ENCODE results near the gene FRZB. TPM values are rescaled to one million over a fixed set of nuclear protein-coding genes. Genes with fewer than 3 reads are reported as not detected.

The FRZB gene
- total and polyA plus RNA-seq, 2 of the 13 experiments (the other 11 are each of a cell fraction or from before 2014, with no cell fraction given) = 0.04 to 1.2 TPM

- no peak for TF ChIP-seq DBP (CRISPR knock-in tag; IDR thresholded peaks at IDR 0.05; ENCODE audit: not compliant biosample characterization)
- no peak for TF ChIP-seq BCL3 (CRISPR knock-in tag; IDR thresholded peaks at IDR 0.05)
- peak; percentile 37; the same call in 1 of the 2 replicates for TF ChIP-seq ZNF350 (CRISPR knock-in tag; IDR thresholded peaks at IDR 0.05; ENCODE audit: borderline replicate concordance, low read depth)
- TF ChIP-seq ZNF784 (CRISPR knock-in tag; IDR thresholded peaks at IDR 0.05; ENCODE audit: borderline replicate concordance) = no peak
- no peak for TF ChIP-seq EEA1 (CRISPR knock-in tag; IDR thresholded peaks at IDR 0.05; ENCODE audit: borderline replicate concordance)
- peak in 1 of 2 experiments; percentile 54; a peak in 1 of 4 replicates for TF ChIP-seq REST (IDR thresholded peaks at IDR 0.05; ENCODE audit: borderline replicate concordance in 1 of 2, low read depth in 1 of 2, low read length in 2 of 2)
- TF ChIP-seq ZIK1 (CRISPR knock-in tag; IDR thresholded peaks at IDR 0.05; ENCODE audit: borderline replicate concordance, low read depth) = no peak
- TF ChIP-seq YEATS2 (CRISPR knock-in tag; IDR thresholded peaks at IDR 0.05; ENCODE audit: borderline replicate concordance) = no peak
- TF ChIP-seq U2AF2 (IDR thresholded peaks at IDR 0.05; ENCODE audit: low read depth, low read length) = no peak
- no peak for TF ChIP-seq KAT7 (CRISPR knock-in tag; IDR thresholded peaks at IDR 0.05; ENCODE audit: borderline replicate concordance)
- TF ChIP-seq NR2F6 (IDR thresholded peaks at IDR 0.05) = no peak
- no peak for TF ChIP-seq NR2F6 (CRISPR knock-in tag; IDR thresholded peaks at IDR 0.05)
- no peak for TF ChIP-seq KDM3A (CRISPR knock-in tag; IDR thresholded peaks at IDR 0.05; ENCODE audit: low read depth)
- TF ChIP-seq ZNF660 (CRISPR knock-in tag; IDR thresholded peaks at IDR 0.05; ENCODE audit: borderline replicate concordance, low read depth) = no peak
- peak; percentile 47; the same call in 1 of the 2 replicates for TF ChIP-seq FOXO1 (CRISPR knock-in tag; IDR thresholded peaks at IDR 0.05)
- peak; percentile 82 for TF ChIP-seq ZEB1 (IDR thresholded peaks at IDR 0.05; ENCODE audit: insufficient replicate concordance, low read depth)
- TF ChIP-seq ATF3 (CRISPR knock-in tag; IDR thresholded peaks at IDR 0.05) = no peak
These were observed 51.6 kb downstream of the FRZB start (continued) for GRCh38 chr2:182814804-182815203.

Data from HepG2 (cell line).